Tibial artery (tissue), 4 donors: Measurements from ENCODE around the gene PAN2.
"Not testable (repeated sequence)": the region's sequence is repeated elsewhere in the genome, so short reads cannot be mapped to it uniquely, and the experiment has no call there.

Source experiments
- DNase-seq, 2 donors: peaks; one replicate each; pipeline ENCODE4 v3.0.0-alpha.2; 2019
- H3K27ac ChIP-seq, 2 donors: fragments of 200-600 bp; sonication (generic) in 1 of 2; 1 replicate in 1 of 2; 2 replicates in 1 of 2; pipeline ENCODE4 v1.5.1; 2018 to 2019; ENCODE audit warnings: mild to moderate bottlenecking in 1 of 2
- H3K27me3 ChIP-seq, 2 donors: fragments of 200-600 bp; sonication (generic) in 1 of 2; one replicate each; pipeline versions ENCODE4 v1.5.1 to v1.6.0; 2016 to 2019
- H3K36me3 ChIP-seq, 3 donors: fragments of 200-600 bp; sonication (generic) in 2 of 3; one replicate each; pipeline ENCODE4 v1.5.1; 2016 to 2019; ENCODE audit warnings: mild to moderate bottlenecking in 2 of 3
- H3K4me1 ChIP-seq, 4 donors: fragments of 200-600 bp; sonication (generic) in 2 of 4; 1 replicate in 3 of 4; 2 replicates in 1 of 4; pipeline ENCODE4 v1.5.1; 2016 to 2019
- H3K4me3 ChIP-seq, 2 donors: fragments of 200-600 bp; sonication (generic) in 1 of 2; 1 replicate in 1 of 2; 2 replicates in 1 of 2; pipeline ENCODE4 v1.5.1; 2018 to 2019; ENCODE audit warnings: mild to moderate bottlenecking in 2 of 2
- H3K9me3 ChIP-seq, 3 donors: fragments of 200-600 bp; sonication (generic) in 1 of 3; one replicate each; pipeline ENCODE4 v1.5.1; 2016 to 2019
- intact Hi-C: fragments of 100-400 bp; cut with DNase I; formaldehyde crosslinking; loops from one replicate; pipeline ENCODE4 v1.15.0; 2023; ENCODE audit warnings: low total_unique reads
- TF ChIP-seq, protein P1 (sequence below), 2 experiments: fragments of 200-600 bp in 1 of 2; fragments of 450-650 bp in 1 of 2; IDR thresholded peaks; one replicate each; pipeline ENCODE4 v1.5.1; 2017 to 2019; ENCODE audit warnings: antibody characterized with exemption in 2 of 2, mild to moderate bottlenecking in 1 of 2, moderate library complexity in 1 of 2

Gene PAN2

DNA sequence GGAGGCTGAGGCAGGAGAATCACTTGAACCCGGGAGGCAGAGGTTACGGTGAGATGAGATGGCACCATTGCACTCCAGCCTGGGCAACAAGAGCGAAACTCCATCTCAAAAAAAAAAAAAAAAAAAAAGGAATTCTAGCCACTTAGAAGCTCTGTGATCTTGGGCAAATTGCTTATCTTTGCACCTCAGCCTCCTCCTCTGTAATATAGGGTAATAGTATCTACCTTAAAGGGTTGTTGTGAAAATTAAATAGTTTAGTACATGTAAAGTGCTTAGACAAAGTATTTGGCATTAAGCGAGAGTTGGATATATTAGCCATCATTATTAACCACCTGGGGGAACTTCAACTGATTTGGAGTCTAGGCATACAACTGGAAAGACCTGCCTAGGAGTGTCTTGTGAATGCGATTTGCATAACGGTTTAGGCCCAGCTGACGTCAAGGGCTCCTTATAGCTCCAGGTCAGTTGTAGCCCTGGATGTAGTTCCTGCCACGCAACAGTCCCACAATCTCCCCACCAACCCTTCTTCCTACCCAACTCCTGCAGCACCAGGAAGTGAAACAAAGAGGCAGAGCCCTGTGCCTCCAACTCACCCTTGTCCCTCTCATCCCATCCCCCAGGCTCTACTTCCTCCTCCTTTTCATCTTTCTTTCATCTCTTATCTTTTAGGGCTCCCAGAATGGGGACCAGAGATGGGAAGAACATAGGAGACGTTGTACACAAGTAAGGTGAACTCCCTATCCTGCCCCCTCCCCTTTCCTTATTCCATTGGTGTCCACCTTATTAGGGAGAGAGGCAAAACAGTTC is 2.8 kb upstream of the PAN2 start:
- intact Hi-C loops: no loop called here
- no peaks in the 10 kb centered on the region for H3K27me3 ChIP-seq
- H3K4me3 ChIP-seq: no peak overlapping the region
- H3K9me3 ChIP-seq: no peaks in the 10 kb centered on the region
- H3K36me3 ChIP-seq: peaks cover 0 to 2% (median 0%) of the 10 kb centered on the region in 3 donors
- H3K27ac ChIP-seq: no peak overlapping the region
- TF ChIP-seq, protein P1, sequence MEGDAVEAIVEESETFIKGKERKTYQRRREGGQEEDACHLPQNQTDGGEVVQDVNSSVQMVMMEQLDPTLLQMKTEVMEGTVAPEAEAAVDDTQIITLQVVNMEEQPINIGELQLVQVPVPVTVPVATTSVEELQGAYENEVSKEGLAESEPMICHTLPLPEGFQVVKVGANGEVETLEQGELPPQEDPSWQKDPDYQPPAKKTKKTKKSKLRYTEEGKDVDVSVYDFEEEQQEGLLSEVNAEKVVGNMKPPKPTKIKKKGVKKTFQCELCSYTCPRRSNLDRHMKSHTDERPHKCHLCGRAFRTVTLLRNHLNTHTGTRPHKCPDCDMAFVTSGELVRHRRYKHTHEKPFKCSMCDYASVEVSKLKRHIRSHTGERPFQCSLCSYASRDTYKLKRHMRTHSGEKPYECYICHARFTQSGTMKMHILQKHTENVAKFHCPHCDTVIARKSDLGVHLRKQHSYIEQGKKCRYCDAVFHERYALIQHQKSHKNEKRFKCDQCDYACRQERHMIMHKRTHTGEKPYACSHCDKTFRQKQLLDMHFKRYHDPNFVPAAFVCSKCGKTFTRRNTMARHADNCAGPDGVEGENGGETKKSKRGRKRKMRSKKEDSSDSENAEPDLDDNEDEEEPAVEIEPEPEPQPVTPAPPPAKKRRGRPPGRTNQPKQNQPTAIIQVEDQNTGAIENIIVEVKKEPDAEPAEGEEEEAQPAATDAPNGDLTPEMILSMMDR (IDR thresholded peaks at IDR 0.05): no peak
- no peak for DNase-seq
- H3K4me1 ChIP-seq: peaks cover 0 to 17% (median 10%) of the 10 kb centered on the region in 4 donors

DNA sequence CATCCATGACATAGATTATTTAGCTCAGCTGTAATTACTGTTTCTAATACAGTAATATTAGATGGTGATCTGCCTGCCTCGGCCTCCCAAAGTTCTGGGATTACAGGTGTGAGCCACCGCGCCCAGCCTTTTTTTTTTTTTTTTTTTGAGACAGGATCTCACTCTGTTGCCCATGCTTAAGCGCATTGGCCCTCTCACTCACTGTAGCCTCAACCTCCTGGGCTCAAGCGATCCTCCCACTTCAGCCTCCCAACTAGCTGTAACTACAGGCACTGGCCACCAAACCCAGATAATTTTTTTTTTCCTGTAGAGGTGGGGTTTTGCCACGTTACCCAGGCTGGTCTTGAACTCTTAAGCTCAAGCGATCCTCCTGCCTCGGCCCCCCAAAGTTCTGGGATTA is 1.7 kb upstream of the PAN2 start:
- H3K9me3 ChIP-seq, H3K4me3 ChIP-seq, H3K27ac ChIP-seq, DNase-seq, intact Hi-C loops, H3K27me3 ChIP-seq, H3K36me3 ChIP-seq: not testable (repeated sequence)
- H3K4me1 ChIP-seq: peaks cover 0 to 17% (median 10%) of the 10 kb centered on the region in 4 donors

DNA sequence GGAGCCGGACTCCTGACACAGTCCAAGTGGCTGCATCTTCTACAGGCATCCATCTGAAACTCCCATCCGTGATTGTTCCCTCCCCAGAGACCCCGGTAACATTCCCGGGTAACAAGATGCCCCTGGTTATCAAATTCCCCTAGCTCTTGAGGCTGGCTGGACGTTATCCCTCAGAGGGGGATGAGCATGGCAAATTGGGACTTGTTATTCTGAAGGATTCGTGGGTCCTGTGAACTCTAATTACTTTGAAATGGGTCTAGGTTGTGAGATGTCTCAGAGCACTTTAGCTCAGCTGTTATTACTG is 642 bp upstream of the PAN2 start:
- no peak for DNase-seq
- no peaks in the 10 kb centered on the region for H3K27me3 ChIP-seq
- H3K9me3 ChIP-seq: no peaks in the 10 kb centered on the region
- peak overlapping the region; percentile 92 to 97 for H3K27ac ChIP-seq
- TF ChIP-seq, protein P1 (IDR thresholded peaks at IDR 0.05): no peak
- intact Hi-C loops: no loop called here
- H3K4me3 ChIP-seq: peak overlapping the region; percentile 60 to 76
- H3K4me1 ChIP-seq: peaks cover 0 to 17% (median 10%) of the 10 kb centered on the region in 4 donors
- no peaks in the 10 kb centered on the region for H3K36me3 ChIP-seq

DNA sequence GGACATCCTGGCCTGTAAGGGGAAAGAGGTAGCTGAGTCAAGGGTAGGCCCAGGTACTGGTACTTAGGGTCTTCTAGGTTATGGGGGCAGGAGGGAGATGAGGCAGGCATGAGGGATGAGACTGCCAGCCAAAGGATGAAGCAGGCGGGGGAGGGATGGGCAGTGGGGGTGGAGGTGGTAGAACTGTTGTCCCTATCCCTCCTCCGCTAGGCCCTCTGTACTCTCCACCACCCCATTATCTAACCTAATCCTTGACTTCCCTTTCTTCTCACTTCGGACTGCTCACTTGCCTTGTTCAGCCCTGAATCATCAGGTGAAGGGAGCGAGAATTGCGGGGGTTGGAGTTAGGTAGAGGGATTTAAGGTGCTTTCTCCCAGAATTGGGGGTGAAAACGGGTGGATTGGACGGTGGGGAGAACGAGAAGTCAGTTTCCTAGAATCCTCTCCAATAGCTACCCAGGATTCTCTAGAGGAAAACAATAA is 562 bp downstream of the PAN2 start:
- DNase-seq: no peak
- H3K4me1 ChIP-seq: peaks cover 0 to 17% (median 10%) of the 10 kb centered on the region in 4 donors
- intact Hi-C loops: no loop called here

DNA sequence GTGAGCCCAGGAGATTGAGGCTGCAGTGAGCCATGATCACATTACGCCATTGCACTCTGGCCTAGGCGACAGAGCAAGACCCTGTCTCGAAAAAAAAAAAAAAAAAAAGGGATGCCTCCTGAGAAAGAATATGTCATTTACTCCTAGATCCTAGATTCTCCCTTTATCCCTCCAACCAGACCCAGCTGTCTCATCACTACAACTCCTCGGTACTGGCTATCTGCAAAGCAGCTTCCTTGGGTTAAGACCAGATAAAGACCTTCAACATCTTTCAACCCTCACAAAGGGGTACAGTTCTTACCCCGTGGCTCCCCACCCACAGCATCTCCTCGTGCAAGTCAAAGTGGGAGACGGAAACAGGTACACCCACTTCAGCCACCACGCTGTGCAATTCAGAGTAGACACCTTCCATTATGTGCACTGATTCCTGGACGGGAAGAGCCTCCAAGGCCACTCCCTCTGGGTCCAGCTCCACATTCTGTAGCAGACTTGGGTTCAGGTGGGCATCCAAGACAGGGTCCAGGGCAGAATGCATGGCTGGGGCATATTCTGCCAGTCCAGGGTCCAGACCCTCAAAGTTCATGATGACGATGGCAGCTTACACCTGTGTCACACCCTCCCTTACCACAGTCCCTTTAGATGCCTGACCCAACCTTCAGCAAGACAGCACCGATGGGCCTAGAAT is 1.1 kb downstream of the PAN2 start:
- H3K27me3 ChIP-seq: no peaks in the 10 kb centered on the region
- H3K4me1 ChIP-seq: peaks cover 0 to 17% (median 10%) of the 10 kb centered on the region in 4 donors
- no peak for DNase-seq
- peak overlapping the region; percentile 92 to 97 for H3K27ac ChIP-seq
- no peaks in the 10 kb centered on the region for H3K9me3 ChIP-seq
- TF ChIP-seq, protein P1 (IDR thresholded peaks at IDR 0.05): no peak
- H3K4me3 ChIP-seq: peak overlapping the region; percentile 60 to 76
- intact Hi-C loops: no loop called here
- H3K36me3 ChIP-seq: peaks cover 0 to 12% (median 8%) of the 10 kb centered on the region in 3 donors

More for the DNA sequence above, 562 bp downstream of the PAN2 start:
- peaks cover 0 to 6% (median 2%) of the 10 kb centered on the region in 3 donors for H3K36me3 ChIP-seq
- peak overlapping the region; percentile 60 to 76 for H3K4me3 ChIP-seq
- peak overlapping the region; percentile 92 to 97 for H3K27ac ChIP-seq
- H3K27me3 ChIP-seq: no peaks in the 10 kb centered on the region
- no peaks in the 10 kb centered on the region for H3K9me3 ChIP-seq
- TF ChIP-seq, protein P1 (IDR thresholded peaks at IDR 0.05): no peak

DNA sequence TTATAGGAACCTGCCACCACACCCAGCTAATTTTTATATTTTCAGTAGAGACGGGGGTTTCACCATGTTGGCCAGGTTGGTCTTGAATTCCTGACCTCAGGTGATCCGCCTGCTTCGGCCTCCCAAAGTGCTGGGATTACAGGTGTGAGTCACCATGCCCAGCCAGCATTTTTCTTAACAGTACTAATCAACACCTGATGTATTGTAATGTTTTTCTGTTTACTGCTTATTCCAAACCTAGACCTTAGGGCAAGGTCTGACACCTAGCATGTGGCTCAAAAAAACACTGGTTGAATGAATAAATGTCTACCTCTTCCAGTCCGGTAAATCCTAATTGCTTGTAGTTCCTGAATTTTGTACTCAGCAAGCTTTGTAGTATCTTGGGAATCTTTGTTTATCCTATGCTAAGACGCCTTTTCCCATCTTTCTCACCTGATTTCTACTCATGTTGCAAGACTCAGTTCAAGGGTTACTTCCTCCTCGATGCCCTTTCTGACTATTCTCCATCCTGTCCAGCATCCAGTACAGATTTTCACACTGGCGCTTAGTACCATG is 2.8 kb downstream of the PAN2 start:
- Histone ChIP-seq H3K27ac (no peak overlapping the region), H3K9me3 (no peaks in the 10 kb centered on the region), H3K4me3 (no peak overlapping the region), H3K36me3 (peaks cover 7 to 29% (median 23%) of the 10 kb centered on the region in 3 donors), H3K27me3 (no peaks in the 10 kb centered on the region), H3K4me1 (peaks cover 0 to 17% (median 10%) of the 10 kb centered on the region in 4 donors)
- intact Hi-C loops: no loop called here
- TF ChIP-seq, protein P1 (IDR thresholded peaks at IDR 0.05): no peak
- no peak for DNase-seq
